Esophagus (tissue), 2 donors: ENCODE data around the gene CKAP4. TPM values are rescaled to one million over a fixed set of nuclear protein-coding genes. Genes with fewer than 3 reads are reported as not detected.

Experiments used
- H3K27ac ChIP-seq, 2 donors: one replicate each; pipeline ENCODE4 v1.5.1; 2013; ENCODE audit warnings: low read depth in 2 of 2, mild to moderate bottlenecking in 2 of 2, inconsistent platforms in 1 of 2, low read length in 1 of 2, moderate library complexity in 1 of 2
- H3K27me3 ChIP-seq, 2 donors: one replicate each; pipeline ENCODE4 v1.6.1; 2013; ENCODE audit warnings: low read length in 2 of 2, control low read depth in 1 of 2, mild to moderate bottlenecking in 1 of 2; ENCODE audit not compliant: insufficient read depth in 2 of 2, control insufficient read depth in 1 of 2
- H3K36me3 ChIP-seq, 2 donors: one replicate each; pipeline ENCODE4 v1.6.1; 2013; ENCODE audit warnings: low read length in 1 of 2; ENCODE audit not compliant: control insufficient read depth in 2 of 2, insufficient read depth in 2 of 2
- H3K4me1 ChIP-seq, 2 donors: one replicate each; pipeline ENCODE4 v1.6.1; 2013; ENCODE audit warnings: low read length in 1 of 2; ENCODE audit not compliant: control insufficient read depth in 2 of 2, insufficient read depth in 2 of 2
- H3K4me3 ChIP-seq, 2 donors: one replicate each; pipeline ENCODE4 v1.5.1; 2013; ENCODE audit warnings: low read length in 2 of 2, mild to moderate bottlenecking in 2 of 2, low read depth in 1 of 2, moderate library complexity in 1 of 2
- H3K9me3 ChIP-seq, 2 donors: one replicate each; pipeline ENCODE4 v1.6.1; 2013; ENCODE audit warnings: mild to moderate bottlenecking in 2 of 2, low read depth in 1 of 2, low read length in 1 of 2, moderate library complexity in 1 of 2; ENCODE audit not compliant: control insufficient read depth in 2 of 2, insufficient read depth in 1 of 2
- WGBS, 2 donors: extraction: QIAGEN DNeasy Blood & Tissue Kit; methylation state at CpG; one replicate each; pipeline ENCODE4 v1.1.7; 2013; 5-methylcytosine and 5-hydroxymethylcytosine counted together
- polyA plus RNA-seq, 2 donors: library from polyadenylated mRNA; stranded (reverse); fragments of 200-250 nt; gene quantifications; one replicate each; pipeline ENCODE4 v1.2.3, GENCODE V29; 2013
- donor health status: healthy with polysubstance abuse.
- donor health status: Bipolar disorder and iron deficiency.

Gene CKAP4
- polyA plus RNA-seq, 2 donors, result 19.9 to 54.8 TPM

GRCh38 chr12:106233011-106233410, 14.8 kb downstream of the CKAP4 start:
- H3K27ac ChIP-seq, result no peak overlapping the region
- WGBS, 2 donors, result 94 to 95% methylated on average over 22 to 26 of the region's 26 CpGs
- peaks cover 0 to 2% of the 10 kb centered on the region in 2 donors for H3K4me1 ChIP-seq

GRCh38 chr12:106229036-106229591, 18.7 kb downstream of the CKAP4 start:
- Histone ChIP-seq H3K4me1 (no peaks in the 10 kb centered on the region), H3K9me3 (peaks cover 0 to 4% of the 10 kb centered on the region in 2 donors), H3K4me3 (no peak overlapping the region), H3K27ac (no peak overlapping the region), H3K36me3 (peaks cover 3 to 5% of the 10 kb centered on the region in 2 donors), H3K27me3 (no peaks in the 10 kb centered on the region)
- WGBS, 2 donors, result 82 to 93% methylated on average over 12 of the region's 12 CpGs

More at GRCh38 chr12:106233011-106233410, 14.8 kb downstream of the CKAP4 start:
- Histone ChIP-seq H3K36me3 (peaks cover 3 to 11% of the 10 kb centered on the region in 2 donors), H3K27me3 (no peaks in the 10 kb centered on the region), H3K9me3 (peaks cover 0 to 4% of the 10 kb centered on the region in 2 donors), H3K4me3 (no peak overlapping the region)

DNA sequence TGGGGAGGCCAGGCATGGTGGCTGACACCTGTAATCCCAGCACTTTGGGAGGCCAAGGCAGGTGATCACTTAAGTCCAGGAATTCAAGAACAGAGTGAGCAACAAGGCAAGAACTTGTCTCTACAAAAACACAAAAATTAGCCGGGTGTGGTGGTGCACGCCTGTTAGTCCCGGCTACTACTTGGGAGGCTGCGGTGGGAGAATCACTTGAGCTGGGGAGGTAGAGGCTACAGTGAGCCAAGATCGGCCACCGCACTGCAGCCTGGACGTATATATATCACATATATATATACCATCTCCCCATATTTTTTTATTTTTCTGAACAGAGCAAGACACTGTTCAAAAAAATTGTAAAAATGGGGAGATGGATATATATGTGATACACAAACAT, 19.5 kb downstream of the CKAP4 start:
- H3K4me1 ChIP-seq, result no peaks in the 10 kb centered on the region
- peaks cover 0 to 3% of the 10 kb centered on the region in 2 donors for H3K36me3 ChIP-seq
- no peak overlapping the region for H3K4me3 ChIP-seq
- 84 to 93% methylated on average over 7 of the region's 7 CpGs for WGBS, 2 donors
- H3K9me3 ChIP-seq, result no peaks in the 10 kb centered on the region
- H3K27ac ChIP-seq, result no peak overlapping the region
- no peaks in the 10 kb centered on the region for H3K27me3 ChIP-seq

GRCh38 chr12:106227641-106228319, 20.0 kb downstream of the CKAP4 start:
- H3K36me3 ChIP-seq, result peaks cover 0 to 3% of the 10 kb centered on the region in 2 donors
- H3K4me1 ChIP-seq, result no peaks in the 10 kb centered on the region
- no peak overlapping the region for H3K4me3 ChIP-seq
- peak overlapping the region; percentile 66 to 93 for H3K27ac ChIP-seq
- H3K9me3 ChIP-seq, result no peaks in the 10 kb centered on the region
- WGBS, 2 donors, result 47 to 48% methylated on average over 8 of the region's 8 CpGs
- H3K27me3 ChIP-seq, result no peaks in the 10 kb centered on the region

DNA sequence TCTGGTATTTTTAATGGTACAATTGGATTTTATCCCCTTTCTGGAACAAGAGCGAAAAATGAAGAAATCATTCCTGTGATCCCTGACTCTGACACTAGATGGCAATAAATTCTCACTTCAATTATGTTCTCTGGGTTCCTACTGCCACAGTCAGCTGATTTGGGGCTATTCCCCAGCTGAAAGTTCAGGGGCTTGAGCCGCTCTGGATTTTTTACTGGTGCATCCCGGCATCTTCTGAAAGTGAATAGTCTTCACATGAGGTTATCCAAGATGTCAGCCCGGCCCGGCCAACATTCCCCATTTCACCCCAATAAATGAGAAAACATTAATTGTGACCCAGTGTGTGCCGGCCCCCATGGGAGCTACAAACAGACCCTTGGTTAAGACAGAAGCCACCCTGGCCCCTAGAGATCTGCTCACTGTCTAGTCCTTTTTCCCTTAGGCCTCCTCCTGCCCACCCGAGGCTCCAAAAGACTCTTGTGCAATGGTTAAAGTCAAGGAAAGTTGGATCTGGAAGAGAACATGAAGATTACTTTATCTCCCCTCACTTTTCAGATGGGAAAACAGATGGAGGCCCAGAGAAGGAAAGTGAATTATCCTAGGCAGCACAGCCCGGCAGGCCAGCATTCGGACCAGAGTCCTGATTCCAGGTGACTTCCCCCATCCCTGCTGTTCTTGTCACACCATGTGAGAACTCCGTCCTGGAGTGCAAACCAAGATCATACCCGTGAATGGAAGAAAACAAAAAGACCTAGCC, 20.8 kb downstream of the CKAP4 start:
- H3K27ac ChIP-seq, result peak overlapping the region; percentile 66 to 93
- no peaks in the 10 kb centered on the region for H3K9me3 ChIP-seq
- 40 to 46% methylated on average over 11 of the region's 11 CpGs for WGBS, 2 donors
- H3K4me3 ChIP-seq, result no peak overlapping the region
- H3K36me3 ChIP-seq, result peaks cover 0 to 3% of the 10 kb centered on the region in 2 donors
- H3K4me1 ChIP-seq, result no peaks in the 10 kb centered on the region
- H3K27me3 ChIP-seq, result no peaks in the 10 kb centered on the region

DNA sequence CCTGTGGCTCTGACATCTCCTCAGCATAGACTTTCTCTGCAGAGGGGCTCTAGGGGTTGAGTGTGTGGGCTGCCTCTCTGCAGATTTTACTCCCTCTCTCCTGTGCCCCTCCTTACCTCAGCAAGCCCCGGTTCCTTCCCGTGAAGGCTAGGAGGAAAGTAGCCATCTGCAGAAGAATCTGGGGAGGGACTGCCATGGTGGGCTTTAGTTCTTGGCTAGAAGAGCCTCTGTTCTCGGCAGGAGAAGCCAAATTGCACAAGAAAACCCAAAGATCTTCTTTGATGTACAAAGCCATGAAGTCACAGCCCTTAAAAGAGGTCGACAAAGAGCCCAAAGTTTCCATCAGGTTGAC, 23.5 kb downstream of the CKAP4 start:
- no peaks in the 10 kb centered on the region for H3K9me3 ChIP-seq
- no peak overlapping the region for H3K27ac ChIP-seq
- WGBS, 2 donors, result 27 to 28% methylated on average over 4 of the region's 4 CpGs
- H3K4me3 ChIP-seq, result no peak overlapping the region
- H3K27me3 ChIP-seq, result no peaks in the 10 kb centered on the region
- H3K4me1 ChIP-seq, result no peaks in the 10 kb centered on the region
- H3K36me3 ChIP-seq, result no peaks in the 10 kb centered on the region

DNA sequence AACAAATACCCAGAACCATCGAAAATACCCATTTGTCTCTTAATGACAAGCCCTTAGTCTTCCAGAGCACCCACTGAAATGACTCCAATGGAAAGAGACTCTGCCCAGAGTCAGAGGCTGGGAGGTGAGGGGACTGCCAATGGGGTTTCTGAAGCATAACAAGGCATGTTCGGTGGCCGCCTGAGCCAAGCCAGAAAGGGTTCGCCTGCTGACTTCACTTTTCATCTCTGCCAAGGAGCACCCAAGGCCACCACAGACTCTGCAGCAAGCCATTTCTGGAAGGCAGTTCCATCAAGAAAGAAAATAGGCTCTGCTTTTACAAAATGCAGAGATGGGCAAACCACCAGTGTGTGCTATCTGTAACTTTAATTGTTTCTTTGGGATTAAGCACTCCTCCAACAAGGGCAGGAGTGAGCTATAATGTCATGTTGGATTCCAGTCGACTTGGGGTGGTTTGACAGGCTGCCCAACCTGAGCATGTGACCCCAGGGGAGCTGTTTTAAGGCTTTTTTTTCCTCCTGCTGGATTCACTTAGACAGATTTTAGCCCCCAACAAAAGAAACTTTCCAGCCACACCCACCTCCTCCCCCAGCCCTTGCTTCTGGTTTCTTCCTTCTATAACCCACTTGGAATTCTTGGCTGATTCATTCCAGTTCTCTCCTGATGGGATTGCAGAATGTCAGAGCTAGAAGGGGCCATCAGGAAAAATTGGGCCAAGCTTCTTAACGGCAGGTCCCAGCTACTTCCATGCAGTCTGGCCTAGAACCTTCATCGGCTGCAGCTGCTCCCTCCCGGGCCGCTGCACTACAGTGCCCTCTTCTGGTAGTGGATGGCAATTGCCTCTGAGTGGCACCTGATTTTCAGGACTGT, 24.1 kb downstream of the CKAP4 start:
- Histone ChIP-seq H3K9me3 (no peaks in the 10 kb centered on the region), H3K27ac (no peak overlapping the region), H3K4me3 (no peak overlapping the region), H3K27me3 (no peaks in the 10 kb centered on the region), H3K4me1 (no peaks in the 10 kb centered on the region), H3K36me3 (no peaks in the 10 kb centered on the region)
- WGBS, 2 donors, result 25 to 30% methylated on average over 9 of the region's 9 CpGs

DNA sequence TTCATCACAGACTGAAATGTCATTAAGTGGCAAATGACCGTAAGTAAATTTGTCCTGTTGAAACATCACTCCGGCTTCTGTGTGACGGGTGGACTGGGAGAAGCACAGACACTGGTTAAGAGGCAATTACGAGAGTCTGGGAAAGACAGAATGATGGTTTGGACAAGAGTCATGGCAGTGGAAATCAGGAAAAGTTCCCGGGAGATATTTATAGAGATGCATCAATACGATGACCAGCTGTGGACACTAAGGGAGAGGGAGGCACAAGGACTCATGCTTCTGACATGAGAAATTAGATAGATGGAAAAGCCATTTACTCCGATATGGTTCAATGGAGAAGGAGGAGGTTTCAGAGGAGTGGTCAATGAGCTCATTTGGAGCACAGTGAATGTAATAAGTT, 27.3 kb downstream of the CKAP4 start:
- Histone ChIP-seq H3K36me3 (no peaks in the 10 kb centered on the region), H3K27me3 (no peaks in the 10 kb centered on the region), H3K9me3 (no peaks in the 10 kb centered on the region), H3K27ac (no peak overlapping the region), H3K4me3 (no peak overlapping the region), H3K4me1 (no peaks in the 10 kb centered on the region)
- 75 to 83% methylated on average over 7 of the region's 7 CpGs for WGBS, 2 donors

- Histone ChIP-seq H3K9me3 (no peaks in the 10 kb centered on the region), H3K4me1 (no peaks in the 10 kb centered on the region), H3K4me3 (no peak overlapping the region), H3K27me3 (peaks cover 0 to 3% of the 10 kb centered on the region in 2 donors), H3K27ac (no peak overlapping the region), H3K36me3 (no peaks in the 10 kb centered on the region)
- 98 to 100% methylated on average over 1 of the region's 1 CpG for WGBS, 2 donors
Observed at GRCh38 chr12:106219043-106219442, 28.8 kb downstream of the CKAP4 start.
